ENCODE measurements around the gene ENTHD1. TPM values are rescaled to one million over a fixed set of nuclear protein-coding genes. Genes with fewer than 3 reads are reported as not detected.

The ENTHD1 gene, protein sequence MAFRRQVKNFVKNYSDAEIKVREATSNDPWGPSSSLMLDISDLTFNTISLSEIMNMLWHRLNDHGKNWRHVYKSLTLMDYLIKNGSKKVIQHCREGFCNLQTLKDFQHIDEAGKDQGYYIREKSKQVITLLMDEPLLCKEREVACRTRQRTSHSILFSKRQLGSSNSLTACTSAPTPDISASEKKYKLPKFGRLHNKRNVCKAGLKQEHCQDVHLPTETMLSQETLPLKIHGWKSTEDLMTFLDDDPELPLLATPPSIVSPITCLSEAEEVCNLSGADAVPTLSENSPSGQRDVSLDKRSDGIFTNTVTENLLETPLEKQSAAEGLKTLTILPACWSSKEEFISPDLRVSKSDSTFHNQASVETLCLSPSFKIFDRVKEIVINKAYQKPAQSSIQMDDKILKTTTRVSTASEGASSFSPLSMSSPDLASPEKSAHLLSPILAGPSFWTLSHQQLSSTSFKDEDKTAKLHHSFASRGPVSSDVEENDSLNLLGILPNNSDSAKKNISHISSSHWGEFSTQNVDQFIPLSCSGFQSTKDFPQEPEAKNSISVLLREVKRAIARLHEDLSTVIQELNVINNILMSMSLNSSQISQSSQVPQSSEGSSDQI
- total RNA-seq (2022; extraction: Qiagen RNA extraction; ENCODE audit: low read depth): not detected in 5 replicates

DNA sequence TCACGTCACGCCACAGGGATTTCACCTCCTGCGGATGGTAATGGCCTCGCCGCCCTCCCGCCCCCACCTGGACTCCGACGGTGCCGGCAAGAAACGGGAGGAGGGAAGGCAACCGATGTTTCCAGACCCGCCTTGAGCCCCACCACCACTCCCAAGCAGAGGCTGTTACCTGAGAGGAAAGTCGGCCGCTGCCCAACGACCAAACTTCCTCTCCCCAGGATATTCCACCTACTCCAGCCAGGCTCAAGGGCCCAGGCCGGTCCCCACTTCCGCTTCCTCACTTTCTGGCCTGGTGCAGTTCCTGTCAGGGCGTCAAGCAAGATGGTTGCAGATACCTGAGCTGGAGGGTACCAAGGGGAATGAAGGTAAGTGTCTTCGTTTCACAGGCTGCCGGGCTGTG lies at the start of gene ENTHD1:
Gene ENTHD1 (minus strand): TSS at position 235 of the 400 bp plus-strand sequence. CDS start 6,012 bp downstream, outside the sequence.

DNA sequence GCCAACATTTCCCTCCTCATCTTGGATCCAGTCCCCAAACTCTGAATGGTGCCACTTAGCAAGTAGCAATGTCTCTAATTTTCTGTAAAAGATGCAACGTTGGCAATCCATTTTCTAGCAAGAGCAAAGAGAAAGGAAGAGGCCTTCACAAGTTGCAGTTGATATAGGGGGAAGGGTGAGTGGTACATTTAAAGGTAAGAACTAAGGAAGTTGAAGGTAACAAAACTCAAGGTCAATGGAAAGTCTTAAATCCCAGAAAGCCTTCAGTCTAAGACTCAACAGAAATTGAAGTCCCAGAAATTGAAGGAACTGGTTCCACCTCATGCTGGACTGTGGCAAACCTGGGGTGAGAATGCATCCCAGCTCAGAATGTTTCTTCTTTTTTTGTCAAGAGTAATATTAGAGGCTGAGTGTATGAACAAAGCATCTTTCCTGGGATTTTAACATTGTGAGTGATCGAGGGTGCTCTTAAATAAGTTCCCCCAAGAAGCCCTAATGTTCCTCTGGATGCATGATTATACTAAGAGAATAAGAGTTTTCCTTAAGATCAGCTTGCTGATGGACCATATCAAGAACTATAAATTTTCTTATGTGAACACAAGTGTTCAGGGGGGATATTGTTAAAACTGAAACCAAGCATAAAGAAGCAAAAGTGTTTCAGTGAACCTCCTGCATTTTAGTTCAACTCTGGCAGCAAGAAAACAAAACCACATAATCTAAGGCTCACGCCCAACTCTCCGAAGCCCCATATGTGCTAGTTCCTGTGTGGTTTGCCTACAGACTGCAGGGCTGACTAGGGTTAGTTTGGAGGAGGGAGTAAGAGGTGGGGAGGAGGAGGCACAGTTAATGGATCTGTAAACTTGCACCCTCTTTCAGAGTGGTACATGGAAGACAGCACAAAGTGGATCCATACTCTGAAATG lies 7.0 kb upstream of the ENTHD1 start, which contains the start of gene GRAP2:
Gene GRAP2 (plus strand): TSS at position 779 of the 922 bp plus-strand sequence. CDS start 46,023 bp downstream, outside the sequence.

Other genes with a start within 250 kb of the ENTHD1 start
- gene GRAP2, start 7.3 kb upstream of the ENTHD1 start, total RNA-seq (2022; extraction: Qiagen RNA extraction; ENCODE audit: low read depth): not detected in 5 replicates
- gene TMA7B, start 66.6 kb upstream of the ENTHD1 start, total RNA-seq (2022; extraction: Qiagen RNA extraction; ENCODE audit: low read depth): not detected in 5 replicates
- gene FAM83F, start 101.2 kb upstream of the ENTHD1 start, total RNA-seq (2022; extraction: Qiagen RNA extraction; ENCODE audit: low read depth): not detected in 5 replicates

Measured in A549 treated with ZK216348 at 1 μM for 4 hours (cell line).